ENCODE results near the gene ZBTB45.

Gene ZBTB45

GRCh38 chr19:58560007-58560887 is 40.6 kb upstream of the ZBTB45 start:
- 92 to 93% methylated on average over 8 of the region's 8 CpGs for WGBS, 2 experiments
- H3K27me3 ChIP-seq (ENCODE audit: control insufficient read depth, insufficient read depth, low read length, poor library complexity, severe bottlenecking), result peaks cover 28% of the 10 kb centered on the region
- peaks cover 17% of the 10 kb centered on the region for H3K36me3 ChIP-seq (ENCODE audit: control insufficient read depth, insufficient read depth, low read length)
- H3K4me3 ChIP-seq (ENCODE audit: insufficient read depth, low read depth, low read length), result peak overlapping the region; percentile 64
- peak overlapping the region; percentile 86 for H3K27ac ChIP-seq (ENCODE audit: insufficient read depth, low read depth, low read length, poor library complexity, severe bottlenecking)
- H3K4me1 ChIP-seq (ENCODE audit: control insufficient read depth, insufficient read depth, low read length), result peaks cover 36% of the 10 kb centered on the region
- no peaks in the 10 kb centered on the region for H3K9me3 ChIP-seq (ENCODE audit: control insufficient read depth, low read length)

GRCh38 chr19:58559275-58560006 is 39.8 kb upstream of the ZBTB45 start:
- H3K27me3 ChIP-seq (ENCODE audit: control insufficient read depth, insufficient read depth, low read length, poor library complexity, severe bottlenecking), result peaks cover 28% of the 10 kb centered on the region
- peaks cover 17% of the 10 kb centered on the region for H3K36me3 ChIP-seq (ENCODE audit: control insufficient read depth, insufficient read depth, low read length)
- H3K4me3 ChIP-seq (ENCODE audit: insufficient read depth, low read depth, low read length), result peak overlapping the region; percentile 64
- H3K4me1 ChIP-seq (ENCODE audit: control insufficient read depth, insufficient read depth, low read length), result peaks cover 36% of the 10 kb centered on the region
- H3K27ac ChIP-seq (ENCODE audit: insufficient read depth, low read depth, low read length, poor library complexity, severe bottlenecking), result peak overlapping the region; percentile 99
- 1 to 2% methylated on average over 33 of the region's 33 CpGs for whole genome bisulfite sequencing, 2 experiments
- no peaks in the 10 kb centered on the region for H3K9me3 ChIP-seq (ENCODE audit: control insufficient read depth, low read length)

GRCh38 chr19:58558623-58559274 is 39.1 kb upstream of the ZBTB45 start:
- peaks cover 36% of the 10 kb centered on the region for H3K4me1 ChIP-seq (ENCODE audit: control insufficient read depth, insufficient read depth, low read length)
- H3K9me3 ChIP-seq (ENCODE audit: control insufficient read depth, low read length), result no peaks in the 10 kb centered on the region
- H3K36me3 ChIP-seq (ENCODE audit: control insufficient read depth, insufficient read depth, low read length), result peaks cover 17% of the 10 kb centered on the region
- peak overlapping the region; percentile 64 for H3K4me3 ChIP-seq (ENCODE audit: insufficient read depth, low read depth, low read length)
- peaks cover 25% of the 10 kb centered on the region for H3K27me3 ChIP-seq (ENCODE audit: control insufficient read depth, insufficient read depth, low read length, poor library complexity, severe bottlenecking)
- peak overlapping the region; percentile 99 for H3K27ac ChIP-seq (ENCODE audit: insufficient read depth, low read depth, low read length, poor library complexity, severe bottlenecking)
- WGBS, 2 experiments, result 0% methylated on average over 76 of the region's 76 CpGs

- peaks cover 34% of the 10 kb centered on the region for H3K4me1 ChIP-seq (ENCODE audit: control insufficient read depth, insufficient read depth, low read length)
- H3K4me3 ChIP-seq (ENCODE audit: insufficient read depth, low read depth, low read length), result peak within 1 kb of the TSS; percentile 64
- peaks cover 17% of the 10 kb centered on the region for H3K36me3 ChIP-seq (ENCODE audit: control insufficient read depth, insufficient read depth, low read length)
- peak within 1 kb of the TSS; percentile 99 for H3K27ac ChIP-seq (ENCODE audit: insufficient read depth, low read depth, low read length, poor library complexity, severe bottlenecking)
- H3K9me3 ChIP-seq (ENCODE audit: control insufficient read depth, low read length), result no peaks in the 10 kb centered on the region
- WGBS, 2 experiments, result 0% methylated on average over 62 of the region's 62 CpGs
- peaks cover 19% of the 10 kb centered on the region for H3K27me3 ChIP-seq (ENCODE audit: control insufficient read depth, insufficient read depth, low read length, poor library complexity, severe bottlenecking)
These were observed 38.5 kb upstream of the ZBTB45 start, which contains the start of gene UBE2M for GRCh38 chr19:58558066-58558622. UBE2M (minus strand) TSS chr19:58558611; CDS start chr19:58558381, 230 bp downstream.

GRCh38 chr19:58557221-58558065 is 37.8 kb upstream of the ZBTB45 start:
- peaks cover 17% of the 10 kb centered on the region for H3K36me3 ChIP-seq (ENCODE audit: control insufficient read depth, insufficient read depth, low read length)
- H3K4me3 ChIP-seq (ENCODE audit: insufficient read depth, low read depth, low read length), result peak overlapping the region; percentile 64
- H3K27ac ChIP-seq (ENCODE audit: insufficient read depth, low read depth, low read length, poor library complexity, severe bottlenecking), result peak overlapping the region; percentile 78
- no peaks in the 10 kb centered on the region for H3K9me3 ChIP-seq (ENCODE audit: control insufficient read depth, low read length)
- H3K27me3 ChIP-seq (ENCODE audit: control insufficient read depth, insufficient read depth, low read length, poor library complexity, severe bottlenecking), result peaks cover 12% of the 10 kb centered on the region
- WGBS, 2 experiments, result 42 to 44% methylated on average over 12 of the region's 12 CpGs
- peaks cover 32% of the 10 kb centered on the region for H3K4me1 ChIP-seq (ENCODE audit: control insufficient read depth, insufficient read depth, low read length)

GRCh38 chr19:58556622-58557220 is 37.1 kb upstream of the ZBTB45 start:
- H3K4me1 ChIP-seq (ENCODE audit: control insufficient read depth, insufficient read depth, low read length), result peaks cover 32% of the 10 kb centered on the region
- H3K4me3 ChIP-seq (ENCODE audit: insufficient read depth, low read depth, low read length), result peak overlapping the region; percentile 64
- no peaks in the 10 kb centered on the region for H3K9me3 ChIP-seq (ENCODE audit: control insufficient read depth, low read length)
- peaks cover 5% of the 10 kb centered on the region for H3K27me3 ChIP-seq (ENCODE audit: control insufficient read depth, insufficient read depth, low read length, poor library complexity, severe bottlenecking)
- H3K27ac ChIP-seq (ENCODE audit: insufficient read depth, low read depth, low read length, poor library complexity, severe bottlenecking), result no peak overlapping the region
- 90% methylated on average over 10 of the region's 10 CpGs for WGBS, 2 experiments
- peaks cover 21% of the 10 kb centered on the region for H3K36me3 ChIP-seq (ENCODE audit: control insufficient read depth, insufficient read depth, low read length)

GRCh38 chr19:58555920-58556621 is 36.5 kb upstream of the ZBTB45 start:
- Histone ChIP-seq H3K4me3 (ENCODE audit: insufficient read depth, low read depth, low read length) (no peak overlapping the region), H3K27ac (ENCODE audit: insufficient read depth, low read depth, low read length, poor library complexity, severe bottlenecking) (no peak overlapping the region), H3K4me1 (ENCODE audit: control insufficient read depth, insufficient read depth, low read length) (peaks cover 32% of the 10 kb centered on the region), H3K27me3 (ENCODE audit: control insufficient read depth, insufficient read depth, low read length, poor library complexity, severe bottlenecking) (no peaks in the 10 kb centered on the region), H3K9me3 (ENCODE audit: control insufficient read depth, low read length) (no peaks in the 10 kb centered on the region), H3K36me3 (ENCODE audit: control insufficient read depth, insufficient read depth, low read length) (peaks cover 27% of the 10 kb centered on the region)
- WGBS, 2 experiments, result 94 to 95% methylated on average over 16 of the region's 16 CpGs

GRCh38 chr19:58555369-58555885 is 35.8 kb upstream of the ZBTB45 start:
- Histone ChIP-seq H3K36me3 (ENCODE audit: control insufficient read depth, insufficient read depth, low read length) (peaks cover 31% of the 10 kb centered on the region), H3K4me3 (ENCODE audit: insufficient read depth, low read depth, low read length) (peak overlapping the region; percentile 92), H3K9me3 (ENCODE audit: control insufficient read depth, low read length) (no peaks in the 10 kb centered on the region), H3K4me1 (ENCODE audit: control insufficient read depth, insufficient read depth, low read length) (peaks cover 31% of the 10 kb centered on the region), H3K27me3 (ENCODE audit: control insufficient read depth, insufficient read depth, low read length, poor library complexity, severe bottlenecking) (no peaks in the 10 kb centered on the region), H3K27ac (ENCODE audit: insufficient read depth, low read depth, low read length, poor library complexity, severe bottlenecking) (peak overlapping the region; percentile 84)
- WGBS, 2 experiments, result 81 to 82% methylated on average over 4 of the region's 4 CpGs

Data from ectodermal cell (in vitro differentiated cells).